CD14-positive monocyte (primary cell): ENCODE data around the gene LXN. TPM values are rescaled to one million over a fixed set of nuclear protein-coding genes. Genes with fewer than 3 reads are reported as not detected.

ENCODE experiments used
- DNase-seq, 3 donors: peaks; one replicate each; pipeline ENCODE4 v3.0.0-alpha.2; 2011 to 2022
- H2AFZ ChIP-seq: 2 replicates; pipeline ENCODE4 v1.6.0; 2012; ENCODE audit warnings: mild to moderate bottlenecking, low read depth, low read length, inconsistent platforms; ENCODE audit not compliant: insufficient read depth, poor library complexity, severe bottlenecking
- H3K27ac ChIP-seq, 2 donors: 1 replicate in 1 of 2; 2 replicates in 1 of 2; pipeline ENCODE4 v1.5.1; 2012 to 2013; ENCODE audit warnings: low read length in 2 of 2, control low read depth in 1 of 2, inconsistent platforms in 1 of 2, low read depth in 1 of 2, mild to moderate bottlenecking in 1 of 2
- H3K27me3 ChIP-seq, 2 donors: one replicate each; pipeline versions ENCODE4 v1.6.0 to v1.6.1; 2011 to 2013; ENCODE audit warnings: low read length in 2 of 2; ENCODE audit not compliant: control insufficient read depth in 2 of 2, insufficient read depth in 2 of 2
- H3K36me3 ChIP-seq, 2 donors: replicated peaks in 1 of 2; 1 replicate in 1 of 2; 2 replicates in 1 of 2; pipeline versions ENCODE4 v1.5.1 to v1.6.1; 2012 to 2013; ENCODE audit warnings: low read length in 2 of 2, control low read depth in 1 of 2, inconsistent platforms in 1 of 2, mild to moderate bottlenecking in 1 of 2; ENCODE audit not compliant: insufficient read depth in 2 of 2, control insufficient read depth in 1 of 2
- H3K4me1 ChIP-seq, 2 donors: 1 replicate in 1 of 2; 2 replicates in 1 of 2; pipeline versions ENCODE4 v1.5.1 to v1.6.1; 2012 to 2013; ENCODE audit warnings: low read length in 2 of 2, control low read depth in 1 of 2, inconsistent platforms in 1 of 2, mild to moderate bottlenecking in 1 of 2, moderate library complexity in 1 of 2; ENCODE audit not compliant: insufficient read depth in 2 of 2, control insufficient read depth in 1 of 2
- H3K4me2 ChIP-seq: replicated peaks from 2 replicates; pipeline ENCODE3; 2012; ENCODE audit warnings: low read length, moderate library complexity, mild to moderate bottlenecking; ENCODE audit not compliant: poor library complexity, severe bottlenecking; ENCODE audit errors: extremely low read depth
- H3K4me3 ChIP-seq, 3 experiments: fragments of 200-600 bp in 1 of 3; sonication (generic) in 1 of 3; replicated peaks in 1 of 3; 1 replicate in 2 of 3; 2 replicates in 1 of 3; pipeline ENCODE4 v1.5.1; 2011 to 2013; ENCODE audit warnings: low read length in 3 of 3, mild to moderate bottlenecking in 3 of 3, control low read depth in 2 of 3, low read depth in 2 of 3, inconsistent platforms in 1 of 3, moderate library complexity in 1 of 3
- H3K79me2 ChIP-seq: 2 replicates; pipeline ENCODE4 v1.6.0; 2012; ENCODE audit warnings: mild to moderate bottlenecking, control low read depth, inconsistent platforms, low read length, moderate library complexity; ENCODE audit not compliant: insufficient read depth
- H3K9ac ChIP-seq: 2 replicates; pipeline ENCODE4 v1.6.0; 2017; ENCODE audit warnings: low read length, mild to moderate bottlenecking; ENCODE audit not compliant: insufficient read depth, poor library complexity, severe bottlenecking
- H3K9me3 ChIP-seq, 2 donors: replicated peaks in 1 of 2; 1 replicate in 1 of 2; 2 replicates in 1 of 2; pipeline versions ENCODE4 v1.5.1 to v1.6.1; 2012 to 2013; ENCODE audit warnings: low read length in 2 of 2, control low read depth in 1 of 2; ENCODE audit not compliant: control insufficient read depth in 1 of 2, insufficient read depth in 1 of 2
- H4K20me1 ChIP-seq: 2 replicates; pipeline ENCODE4 v1.6.0; 2012; ENCODE audit warnings: mild to moderate bottlenecking, low read length, control low read depth, moderate library complexity; ENCODE audit not compliant: insufficient read depth
- H3K27ac Mint-ChIP-seq, 7 donors: one replicate each; pipeline ENCODE4 v1.8.0; 2020; ENCODE audit warnings: mild to moderate bottlenecking in 7 of 7, mixed read lengths in 7 of 7, moderate library complexity in 6 of 7, inconsistent platforms in 2 of 7
- H3K27me3 Mint-ChIP-seq, 3 donors: one replicate each; pipeline ENCODE4 v1.8.0; 2021 to 2022; ENCODE audit warnings: low read depth in 3 of 3, mild to moderate bottlenecking in 3 of 3, mixed read lengths in 3 of 3, moderate library complexity in 3 of 3, inconsistent platforms in 1 of 3
- H3K36me3 Mint-ChIP-seq, 2 donors: one replicate each; pipeline ENCODE4 v1.8.0; 2020; ENCODE audit warnings: mixed read lengths in 2 of 2, inconsistent platforms in 1 of 2, mild to moderate bottlenecking in 1 of 2
- H3K4me1 Mint-ChIP-seq: one replicate; pipeline ENCODE4 v1.8.0; 2020; ENCODE audit warnings: mild to moderate bottlenecking, mixed read lengths
- H3K4me3 Mint-ChIP-seq, 2 donors: one replicate each; pipeline ENCODE4 v1.8.0; 2020; ENCODE audit warnings: mild to moderate bottlenecking in 2 of 2, mixed read lengths in 2 of 2, moderate library complexity in 1 of 2
- H3K9me3 Mint-ChIP-seq, 7 donors: one replicate each; pipeline ENCODE4 v1.8.0; 2020 to 2022; ENCODE audit warnings: mixed read lengths in 7 of 7, mild to moderate bottlenecking in 6 of 7, moderate library complexity in 6 of 7, inconsistent platforms in 2 of 7
- CTCF ChIP-seq: fragments of 200-600 bp; IDR thresholded peaks from one replicate; pipeline ENCODE4 v1.8.0; 2022; ENCODE audit warnings: antibody characterized with exemption, mild to moderate bottlenecking
- WGBS: methylation state at CpG from one replicate; pipeline ENCODE4 v1.1.5; 2013; ENCODE audit warnings: missing lambda C conversion rate; ENCODE audit not compliant: insufficient coverage; 5-methylcytosine and 5-hydroxymethylcytosine counted together
- intact Hi-C, 2 donors: fragments of 100-400 bp; cut with micrococcal nuclease; formaldehyde crosslinking; loops; one replicate each; pipeline versions ENCODE4 v1.15.0 to v1.15.1; 2023
- polyA plus RNA-seq, 3 donors: library from polyadenylated mRNA; depleted of rRNA in 1 of 3; unstranded in 2 of 3; stranded (reverse) in 1 of 3; fragments of 300-500 nt in 2 of 3; fragments of >200 nt in 1 of 3; fragmentation: Illumina TruSeq in 2 of 3; gene quantifications; 1 replicate in 2 of 3; 2 replicates in 1 of 3; pipeline ENCODE4 v1.2.3, GENCODE V29; 2012 to 2021

Gene LXN
- polyA plus RNA-seq, 3 donors: 2.6 to 10.0 (median 7.6) TPM

- Mint-ChIP-seq H3K9me3 (no peaks in the 10 kb centered on the region), H3K4me1 (no peaks in the 10 kb centered on the region), H3K27me3 (no peaks in the 10 kb centered on the region), H3K27ac (no peak overlapping the region), H3K36me3 (peaks cover 36 to 41% of the 10 kb centered on the region in 2 donors), H3K4me3 (no peak overlapping the region)
- no CpG with 5 or more reads among the region's 2 CpGs for WGBS
- Histone ChIP-seq H3K4me2 (no peak overlapping the region), H3K4me1 (no peaks in the 10 kb centered on the region), H3K9me3 (no peaks in the 10 kb centered on the region), H3K9ac (no peak overlapping the region), H3K27ac (no peak overlapping the region), H3K36me3 (peaks cover 31 to 61% of the 10 kb centered on the region in 2 donors), H3K4me3 (no peak overlapping the region), H3K27me3 (no peaks in the 10 kb centered on the region), H4K20me1 (no peaks in the 10 kb centered on the region), H3K79me2 (no peaks in the 10 kb centered on the region), H2AFZ (no peak overlapping the region)
- DNase-seq: no peak
- no peak for TF ChIP-seq CTCF
- intact Hi-C loops: no loop called here
Measured at GRCh38 chr3:158685159-158685558, 12.7 kb upstream of the LXN start.

GRCh38 chr3:158683230-158683962 lies 10.9 kb upstream of the LXN start:
- no peak for TF ChIP-seq CTCF
- H3K27ac Mint-ChIP-seq: no peak overlapping the region
- H3K4me1 Mint-ChIP-seq: no peaks in the 10 kb centered on the region
- 83% methylated on average over 1 of the region's 5 CpGs for WGBS
- no peaks in the 10 kb centered on the region for H3K9me3 Mint-ChIP-seq
- no peak overlapping the region for H3K9ac ChIP-seq
- H3K4me1 ChIP-seq: no peaks in the 10 kb centered on the region
- H3K4me3 Mint-ChIP-seq: no peak overlapping the region
- no peaks in the 10 kb centered on the region for H3K27me3 ChIP-seq
- H3K27ac ChIP-seq: no peak overlapping the region
- H4K20me1 ChIP-seq: no peaks in the 10 kb centered on the region
- H3K36me3 Mint-ChIP-seq: peaks cover 39 to 40% of the 10 kb centered on the region in 2 donors
- no peaks in the 10 kb centered on the region for H3K79me2 ChIP-seq
- H3K9me3 ChIP-seq: no peaks in the 10 kb centered on the region
- H3K36me3 ChIP-seq: peaks cover 38 to 63% of the 10 kb centered on the region in 2 donors
- no peak overlapping the region for H2AFZ ChIP-seq
- DNase-seq: no peak
- H3K27me3 Mint-ChIP-seq: no peaks in the 10 kb centered on the region
- no peak overlapping the region for H3K4me2 ChIP-seq
- intact Hi-C loops: no loop called here
- no peak overlapping the region for H3K4me3 ChIP-seq
